ENCODE results near the gene ARSG. TPM values are rescaled to one million over a fixed set of nuclear protein-coding genes. Genes with fewer than 3 reads are reported as not detected.

The ARSG gene
- total and polyA plus RNA-seq, 2 of the 8 experiments (the other 6 are each of a cell fraction or from before 2014, with no cell fraction given) = 3.3 to 4.0 TPM

GRCh38 chr17:68461589-68461988, 170.3 kb downstream of the ARSG start:
- Histone ChIP-seq H2BK5ac (ENCODE audit: low read depth, low read length) (0 out of 2 replicates have a peak overlapping the region, but pooled peaks have one; percentile 8), H4K8ac (ENCODE audit: extremely low read depth, insufficient read depth, low read length) (no peak overlapping the region), H2BK120ac (replicated peaks; ENCODE audit: low read depth, low read length) (no peak overlapping the region), H3K23ac (ENCODE audit: insufficient read length) (no peak overlapping the region), H3K36me3 (ENCODE audit: control insufficient read depth in 2 of 4, insufficient read depth in 4 of 4, low read length in 3 of 4) (no peaks in the 10 kb centered on the region), H3K9ac (replicated peaks in 1 of 4; ENCODE audit: extremely low read depth in 1 of 4, low read depth in 3 of 4, low read length in 3 of 4) (no peak overlapping the region), H2BK15ac (ENCODE audit: low read length) (no peak overlapping the region), H2BK12ac (ENCODE audit: low read depth, low read length) (0 out of 2 replicates have a peak overlapping the region, but pooled peaks have one; percentile 5), H4K91ac (replicated peaks; ENCODE audit: insufficient read length, low read length) (no peak overlapping the region), H3K4me1 (replicated peaks in 1 of 4; ENCODE audit: control insufficient read depth in 3 of 4, insufficient read depth in 4 of 4, low read length in 3 of 4) (peaks cover 0 to 9% (median 2%) of the 10 kb centered on the region in 4 experiments; a peak in 4 of 7 replicates), H4K20me1 (replicated peaks in 1 of 2; ENCODE audit: control insufficient read depth in 1 of 2, insufficient read depth in 2 of 2, low read length in 2 of 2) (peaks cover 0 to 1% of the 10 kb centered on the region in 2 experiments), H3K56ac (replicated peaks; ENCODE audit: insufficient read length, low read depth, low read length) (no peak overlapping the region), H3K4me3 (ENCODE audit: extremely low read depth in 1 of 4, insufficient read depth in 2 of 4, low read depth in 3 of 4, low read length in 4 of 4) (no peak overlapping the region), H3K18ac (ENCODE audit: extremely low read depth, low read length) (no peak overlapping the region; the same call in 1 of the 2 replicates), H4K5ac (ENCODE audit: insufficient read length, low read depth, low read length) (no peak overlapping the region), H3K4me2 (ENCODE audit: insufficient read depth in 1 of 2, low read depth in 2 of 2, low read length in 2 of 2) (no peak overlapping the region; a peak in 1 of 4 replicates), H3K27me3 (replicated peaks in 1 of 4; ENCODE audit: control insufficient read depth in 3 of 4, extremely low read depth in 1 of 4, insufficient read depth in 3 of 4, low read length in 3 of 4) (no peaks in the 10 kb centered on the region), H3K79me2 (ENCODE audit: control insufficient read depth in 1 of 2, insufficient read depth in 2 of 2, low read length in 2 of 2) (no peaks in the 10 kb centered on the region), H3K4ac (replicated peaks; ENCODE audit: insufficient read length, low read depth, low read length) (no peak overlapping the region), H2AK5ac (ENCODE audit: low read depth, low read length) (no peak overlapping the region), H3K9me3 (ENCODE audit: insufficient read depth in 2 of 2, low read depth in 1 of 2, low read length in 1 of 2) (no peaks in the 10 kb centered on the region), H3K27ac (ENCODE audit: low read depth, low read length) (no peak overlapping the region), H2AFZ (ENCODE audit: low read length) (no peak overlapping the region), H3K79me1 (ENCODE audit: low read depth, low read length) (no peaks in the 10 kb centered on the region), H2BK20ac (ENCODE audit: low read length) (no peak overlapping the region), H3K14ac (ENCODE audit: insufficient read length) (no peak overlapping the region), H3K23me2 (ENCODE audit: low read depth, low read length) (peaks cover 5% of the 10 kb centered on the region; the same call in 1 of the 2 replicates)
- ChIA-PET POLR2A (ENCODE audit: partially characterized antibody) (interaction anchor here (1.0 to 3.4 kb wide), 3 partner anchors 213 to 281 kb away, joined by 3 to 10 read pairs (median 4); partner anchors contain the start of gene AMZ2), CTCF (ENCODE audit: partially characterized antibody) (interaction anchor here (1.2 to 3.8 kb wide), 4 partner anchors 12 to 442 kb away, joined by 3 to 18 read pairs (median 4); no protein-coding TSS in a partner anchor)
- 61% methylated on average over 5 of the region's 5 CpGs; no CpG with 5 or more reads in 1 of the 2 experiments for WGBS, 2 experiments (ENCODE audit: extremely low coverage in 1 of 2, insufficient coverage in 1 of 2, insufficient read length in 1 of 2, insufficient replicate concordance in 2 of 2, low coverage in 1 of 2, low lambda C conversion rate in 2 of 2, missing lambda C conversion rate in 1 of 2)
- DNase-seq (ENCODE audit: low read depth in 1 of 2, low spot score in 2 of 2) (no peak), FAIRE-seq (no peak)
- no peak for TF ChIP-seq YY1 (IDR thresholded peaks at IDR 0.05; ENCODE audit: low read depth, low read length)

Measured in H1 (cell line).